Epithelial cell of proximal tubule (primary cell): Measurements from ENCODE around the gene TYROBP. TPM values are rescaled to one million over a fixed set of nuclear protein-coding genes. Genes with fewer than 3 reads are reported as not detected.
A peak's percentile ranks its signal among the peaks of the same experiment; 100 is the strongest.

Experiments used
- DNase-seq: peaks from one replicate; pipeline ENCODE4 v3.0.0-alpha.2; 2011; ENCODE audit warnings: low read depth
- H3K4me3 ChIP-seq: 2 replicates; pipeline ENCODE4 v1.5.1; 2011; ENCODE audit warnings: low read depth, mild to moderate bottlenecking, low read length
- CTCF ChIP-seq: conservative IDR thresholded peaks from 2 replicates; pipeline ENCODE4 v1.5.1; 2012; ENCODE audit warnings: low read depth, mild to moderate bottlenecking, low read length
- total RNA-seq: library from RNA; depleted of rRNA; stranded (reverse); fragments of >200 nt; gene quantifications from 2 replicates; pipeline ENCODE4 v1.2.3, GENCODE V29; 2015

The TYROBP gene
- total RNA-seq, 1 donor from 2014 or later, result not detected

- DNase-seq, result no peak
- TF ChIP-seq CTCF, result no peak
Observed at GRCh38 chr19:35904311-35905068, 3.6 kb downstream of the TYROBP start.

GRCh38 chr19:35903550-35904179 lies 4.4 kb downstream of the TYROBP start:
- no peak for DNase-seq
- peak overlapping the region; percentile 39 for H3K4me3 ChIP-seq
- TF ChIP-seq CTCF, result no peak

More at GRCh38 chr19:35904311-35905068, 3.6 kb downstream of the TYROBP start:
- no peak overlapping the region for H3K4me3 ChIP-seq

GRCh38 chr19:35902870-35903475 lies 5.1 kb downstream of the TYROBP start:
- no peak for TF ChIP-seq CTCF
- H3K4me3 ChIP-seq, result peak overlapping the region; percentile 39
- DNase-seq, result no peak

- H3K4me3 ChIP-seq, result peak within 1 kb of the TSS; percentile 39
- DNase-seq, result no peak
- TF ChIP-seq CTCF, result no peak
Observed at GRCh38 chr19:35901854-35902661, 6.0 kb downstream of the TYROBP start, which contains the start of gene HCST. HCST (plus strand) TSS chr19:35902529; CDS start chr19:35902594, 65 bp downstream.

- no peak for DNase-seq
- no peak for TF ChIP-seq CTCF
- peak overlapping the region; percentile 78 for H3K4me3 ChIP-seq
Observed at GRCh38 chr19:35901055-35901644, 6.9 kb downstream of the TYROBP start.

GRCh38 chr19:35899547-35900214 lies 8.4 kb downstream of the TYROBP start:
- peak overlapping the region; percentile 78 for H3K4me3 ChIP-seq
- no peak for TF ChIP-seq CTCF
- DNase-seq, result no peak
